22Rv1 (cell line): ENCODE measurements around the gene KRTAP5-5.

Experiments
- ZFX ChIP-seq: fragments of 450-650 bp; IDR thresholded peaks from 2 replicates; pipeline ENCODE4 v1.6.1; 2017; ENCODE audit warnings: antibody characterized with exemption, borderline replicate concordance
- TF ChIP-seq, protein P1 (sequence below): fragments of 450-650 bp; IDR thresholded peaks from 2 replicates; pipeline ENCODE4 v1.5.1; 2017; ENCODE audit warnings: mild to moderate bottlenecking

DNA sequence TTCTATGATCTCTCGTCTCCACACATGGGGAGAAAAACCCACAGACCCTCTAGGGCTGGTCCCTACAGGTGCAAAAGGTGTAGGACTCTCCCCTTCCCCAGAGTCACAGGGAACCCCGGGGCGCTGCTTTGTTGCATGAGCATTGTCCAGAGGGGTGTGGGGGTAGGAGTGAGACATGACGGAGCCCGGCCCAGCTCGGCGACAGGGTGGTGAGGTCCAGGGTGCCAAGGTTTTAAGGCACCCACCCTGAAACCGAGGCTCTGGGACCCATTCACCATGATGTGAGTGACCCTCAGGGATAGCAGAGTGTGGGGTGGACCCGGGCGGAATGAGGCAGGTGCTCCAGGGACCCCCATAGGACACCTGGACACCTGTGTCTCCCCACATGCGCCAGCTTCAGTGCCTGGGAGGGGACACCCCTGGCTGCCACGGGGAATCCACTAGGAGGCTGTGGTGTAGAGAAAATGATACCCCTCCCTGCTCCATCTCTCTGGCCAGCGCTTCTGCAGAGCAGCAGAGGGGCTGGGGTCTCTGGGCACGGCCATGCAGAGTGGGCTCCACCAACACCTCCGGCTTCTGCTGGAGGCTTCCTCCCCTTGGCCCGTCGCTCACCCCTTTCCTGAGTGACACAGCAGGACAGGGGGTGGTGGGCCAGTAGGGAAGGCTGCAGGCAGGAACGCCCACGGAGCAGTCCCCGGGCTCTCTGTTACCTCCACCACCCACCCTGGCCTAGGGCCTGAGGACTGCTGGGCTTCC, 15.2 kb downstream of the KRTAP5-5 start:
- TF ChIP-seq, protein P1, sequence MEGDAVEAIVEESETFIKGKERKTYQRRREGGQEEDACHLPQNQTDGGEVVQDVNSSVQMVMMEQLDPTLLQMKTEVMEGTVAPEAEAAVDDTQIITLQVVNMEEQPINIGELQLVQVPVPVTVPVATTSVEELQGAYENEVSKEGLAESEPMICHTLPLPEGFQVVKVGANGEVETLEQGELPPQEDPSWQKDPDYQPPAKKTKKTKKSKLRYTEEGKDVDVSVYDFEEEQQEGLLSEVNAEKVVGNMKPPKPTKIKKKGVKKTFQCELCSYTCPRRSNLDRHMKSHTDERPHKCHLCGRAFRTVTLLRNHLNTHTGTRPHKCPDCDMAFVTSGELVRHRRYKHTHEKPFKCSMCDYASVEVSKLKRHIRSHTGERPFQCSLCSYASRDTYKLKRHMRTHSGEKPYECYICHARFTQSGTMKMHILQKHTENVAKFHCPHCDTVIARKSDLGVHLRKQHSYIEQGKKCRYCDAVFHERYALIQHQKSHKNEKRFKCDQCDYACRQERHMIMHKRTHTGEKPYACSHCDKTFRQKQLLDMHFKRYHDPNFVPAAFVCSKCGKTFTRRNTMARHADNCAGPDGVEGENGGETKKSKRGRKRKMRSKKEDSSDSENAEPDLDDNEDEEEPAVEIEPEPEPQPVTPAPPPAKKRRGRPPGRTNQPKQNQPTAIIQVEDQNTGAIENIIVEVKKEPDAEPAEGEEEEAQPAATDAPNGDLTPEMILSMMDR: no peak
- no peak for TF ChIP-seq ZFX
